ENCODE data around the gene SLAMF9.

The SLAMF9 gene

DNA sequence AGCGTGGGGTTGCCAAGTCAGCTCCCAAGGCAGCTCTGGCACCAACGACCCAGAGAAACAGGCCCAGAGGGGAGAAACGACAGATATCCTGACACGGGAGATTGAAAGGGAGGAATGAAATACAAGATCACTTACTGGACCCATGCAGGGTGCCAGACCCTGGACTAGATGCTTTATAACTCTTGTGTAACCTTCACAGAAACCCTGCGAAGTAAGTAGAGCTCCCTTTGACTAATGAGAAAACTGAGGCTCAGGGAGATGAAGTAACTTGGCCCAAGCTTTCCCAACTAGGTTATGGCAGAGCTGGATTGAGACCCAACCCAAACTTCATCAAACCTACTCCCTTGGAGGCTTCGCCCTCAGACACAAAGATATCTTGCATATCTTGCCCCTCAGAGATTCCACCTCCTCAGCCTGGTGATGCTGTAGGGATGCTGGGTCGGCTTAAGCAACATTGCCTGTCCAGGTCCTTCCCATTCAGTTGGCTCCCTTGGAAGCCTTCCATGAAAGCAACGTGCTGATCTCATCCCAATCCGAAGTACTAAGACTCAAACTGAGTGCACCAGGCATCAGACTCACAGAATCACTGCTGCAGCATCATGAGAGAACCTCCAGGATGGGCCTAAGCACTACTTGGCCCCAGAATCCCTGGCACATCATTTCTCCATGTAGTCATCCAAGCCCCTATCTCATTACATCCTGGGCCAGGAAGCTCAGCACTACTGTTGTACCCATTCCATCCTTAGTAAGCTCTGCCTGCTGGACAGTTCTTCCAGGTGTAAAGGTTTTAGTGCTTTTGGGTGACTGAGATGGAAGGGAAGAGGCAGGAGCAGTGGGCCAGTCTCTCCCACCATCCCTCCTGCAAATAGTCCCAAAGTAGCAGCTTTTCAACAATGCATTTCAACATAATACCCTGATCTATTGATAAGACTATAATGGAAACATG, 7.5 kb downstream of the SLAMF9 start:
- H3K4me1 ChIP-seq (ENCODE audit: insufficient read depth, low read length), result peaks cover 20% of the 10 kb centered on the region; the same call in 1 of the 2 replicates
- peak overlapping the region; percentile 90 for H3K9ac ChIP-seq (ENCODE audit: low read depth, low read length)
- H3K27me3 ChIP-seq (ENCODE audit: insufficient read depth, low read length), result no peaks in the 10 kb centered on the region
- 56% methylated on average over 9 of the region's 9 CpGs for WGBS
- no peak overlapping the region for H3K27ac ChIP-seq (ENCODE audit: low read depth, low read length)
- peak overlapping the region; percentile 89 for H3K4me3 ChIP-seq (ENCODE audit: low read length)
- H3K9me3 ChIP-seq (ENCODE audit: insufficient read depth, low read depth, low read length), result no peaks in the 10 kb centered on the region
- H3K36me3 ChIP-seq (ENCODE audit: insufficient read depth, low read length), result 0 out of 2 replicates have a peak, but pooled peaks cover 2% of the 10 kb centered on the region

DNA sequence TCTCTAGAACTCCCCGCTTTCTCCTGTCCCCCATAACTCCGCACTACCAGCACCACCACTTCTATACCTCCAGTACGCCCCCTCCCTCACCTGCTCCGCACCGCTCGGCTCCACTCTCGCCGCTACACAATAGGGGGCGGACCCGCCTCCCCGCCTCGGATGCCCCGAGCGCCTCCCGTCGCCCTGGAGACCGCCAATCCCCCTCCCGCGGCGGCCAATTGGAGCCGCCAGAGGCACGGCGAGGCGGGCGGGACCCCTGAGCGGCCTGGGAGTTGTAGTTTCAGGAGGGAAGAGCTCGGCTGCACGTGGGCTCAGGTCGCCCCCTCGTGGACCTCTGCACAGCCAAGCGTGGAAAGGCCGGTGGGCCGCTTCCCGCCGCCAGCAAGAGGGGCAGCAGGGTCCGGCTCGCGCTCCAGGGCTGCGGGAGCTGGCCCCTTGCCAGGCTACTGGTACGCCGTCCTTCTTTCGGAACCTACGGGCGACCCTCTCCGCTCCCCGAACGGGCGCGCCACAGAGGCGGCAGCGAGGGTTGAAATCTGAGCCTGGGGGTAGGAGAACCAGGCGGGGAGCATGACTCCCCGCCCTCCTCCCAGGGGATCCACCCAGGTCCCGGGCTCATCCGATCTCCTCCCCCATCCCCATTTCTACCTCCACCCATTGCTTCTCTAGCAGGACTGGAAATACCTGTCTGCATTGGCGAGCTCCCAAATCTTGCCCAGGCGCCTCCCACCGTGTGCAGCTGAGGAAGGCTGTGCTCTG, 8.4 kb downstream of the SLAMF9 start, which contains the start of gene IGSF9:
IGSF9 (minus strand) TSS at position 131 of the 759 bp plus-strand sequence. CDS start 2,159 bp downstream, outside the sequence.
- Histone ChIP-seq H3K27ac (ENCODE audit: low read depth, low read length) (peak within 1 kb of the TSS; percentile 78), H3K9me3 (ENCODE audit: insufficient read depth, low read depth, low read length) (no peaks in the 10 kb centered on the region), H3K4me1 (ENCODE audit: insufficient read depth, low read length) (peaks cover 26% of the 10 kb centered on the region; the same call in 1 of the 2 replicates), H3K36me3 (ENCODE audit: insufficient read depth, low read length) (peaks cover 4% of the 10 kb centered on the region; the same call in 1 of the 2 replicates), H3K4me3 (ENCODE audit: low read length) (peak within 1 kb of the TSS; percentile 89), H3K27me3 (ENCODE audit: insufficient read depth, low read length) (no peaks in the 10 kb centered on the region), H3K9ac (ENCODE audit: low read depth, low read length) (peak within 1 kb of the TSS; percentile 90)
- WGBS, result under 1% methylated on average over 58 of the region's 58 CpGs

DNA sequence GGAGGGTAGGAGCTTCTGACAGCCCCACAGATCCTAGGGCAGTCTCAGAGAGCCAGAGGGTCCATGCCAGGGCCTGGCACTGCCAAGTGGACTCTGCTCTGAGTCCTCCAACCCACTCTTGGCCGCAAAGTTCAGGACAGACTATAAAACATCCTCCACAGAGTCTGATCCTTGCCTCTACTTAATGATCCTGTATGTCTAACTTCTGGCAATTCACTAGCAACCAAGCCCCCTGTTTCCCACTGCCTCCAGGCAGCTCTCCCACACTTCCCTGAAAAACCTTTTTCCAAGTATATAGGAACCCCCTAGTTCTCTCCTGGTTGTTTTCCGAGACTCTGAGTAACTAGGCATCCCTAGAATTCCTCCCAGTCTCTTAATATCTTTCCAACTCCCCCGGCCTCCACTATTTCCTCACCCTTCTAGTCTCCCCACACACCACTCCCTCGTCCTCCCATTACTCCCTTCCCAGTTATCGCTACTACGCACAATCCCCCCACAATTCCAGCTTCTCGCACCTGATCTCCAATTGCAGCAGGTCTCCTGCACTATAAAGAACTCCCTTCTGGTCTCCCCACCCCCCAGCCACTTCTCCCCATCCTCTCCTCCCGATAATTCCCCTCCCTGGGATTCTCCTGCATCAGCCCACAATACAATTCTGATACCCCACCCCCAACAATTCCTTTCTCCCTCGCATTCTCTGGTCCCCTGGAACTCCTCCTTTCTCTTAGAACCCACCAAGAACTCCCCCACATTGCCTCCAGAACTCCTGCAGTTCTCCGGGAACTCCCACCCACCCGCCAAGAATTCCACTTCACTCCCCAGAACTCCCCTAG, 9.2 kb downstream of the SLAMF9 start:
- WGBS, result 21% methylated on average over 11 of the region's 11 CpGs
- Histone ChIP-seq H3K27ac (ENCODE audit: low read depth, low read length) (no peak overlapping the region), H3K27me3 (ENCODE audit: insufficient read depth, low read length) (no peaks in the 10 kb centered on the region), H3K4me3 (ENCODE audit: low read length) (peak overlapping the region; percentile 89), H3K4me1 (ENCODE audit: insufficient read depth, low read length) (peaks cover 28% of the 10 kb centered on the region; the same call in 1 of the 2 replicates), H3K36me3 (ENCODE audit: insufficient read depth, low read length) (peaks cover 5% of the 10 kb centered on the region; the same call in 1 of the 2 replicates), H3K9me3 (ENCODE audit: insufficient read depth, low read depth, low read length) (no peaks in the 10 kb centered on the region), H3K9ac (ENCODE audit: low read depth, low read length) (peak overlapping the region; percentile 90)

DNA sequence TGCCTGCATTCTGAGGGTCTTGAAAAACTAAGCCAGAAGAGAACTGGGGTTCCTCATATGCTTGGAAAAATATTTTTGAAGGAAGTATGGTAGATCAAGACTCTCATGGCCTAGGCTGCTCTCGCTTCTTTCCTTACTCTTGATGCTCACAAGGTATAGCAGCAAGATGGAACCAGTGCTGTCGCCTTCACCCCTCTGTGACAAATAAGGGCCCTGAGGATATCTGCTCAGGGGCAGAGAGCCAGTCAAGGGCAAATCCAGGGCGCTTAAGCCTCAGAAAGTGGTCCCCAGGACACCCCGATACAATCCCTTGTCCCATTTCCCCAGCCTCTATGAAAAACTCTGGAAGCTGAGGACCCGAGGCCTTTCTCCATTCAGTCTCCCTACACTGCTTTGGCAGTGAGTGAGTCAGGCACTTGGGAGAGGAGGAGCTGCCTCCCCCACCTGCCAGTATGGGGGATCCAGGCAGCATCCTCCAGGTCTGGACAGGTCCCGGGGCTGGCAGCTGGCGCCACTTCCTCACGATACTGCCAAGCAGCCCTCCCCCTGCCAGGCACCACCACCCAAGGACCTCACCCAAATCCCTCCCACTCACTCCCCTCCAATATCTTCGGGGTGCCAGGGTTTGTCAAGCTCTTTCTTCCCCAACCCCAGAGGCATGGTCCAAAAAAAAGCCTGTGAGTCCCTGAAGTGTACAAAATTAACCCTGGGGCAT, 10.0 kb downstream of the SLAMF9 start:
- Histone ChIP-seq H3K4me3 (ENCODE audit: low read length) (peak overlapping the region; percentile 89), H3K27me3 (ENCODE audit: insufficient read depth, low read length) (no peaks in the 10 kb centered on the region), H3K27ac (ENCODE audit: low read depth, low read length) (no peak overlapping the region), H3K36me3 (ENCODE audit: insufficient read depth, low read length) (peaks cover 5% of the 10 kb centered on the region; the same call in 1 of the 2 replicates), H3K4me1 (ENCODE audit: insufficient read depth, low read length) (peaks cover 28% of the 10 kb centered on the region; the same call in 1 of the 2 replicates), H3K9ac (ENCODE audit: low read depth, low read length) (peak overlapping the region; percentile 90; the same call in 1 of the 2 replicates), H3K9me3 (ENCODE audit: insufficient read depth, low read depth, low read length) (no peaks in the 10 kb centered on the region)
- 89% methylated on average over 9 of the region's 9 CpGs for WGBS

DNA sequence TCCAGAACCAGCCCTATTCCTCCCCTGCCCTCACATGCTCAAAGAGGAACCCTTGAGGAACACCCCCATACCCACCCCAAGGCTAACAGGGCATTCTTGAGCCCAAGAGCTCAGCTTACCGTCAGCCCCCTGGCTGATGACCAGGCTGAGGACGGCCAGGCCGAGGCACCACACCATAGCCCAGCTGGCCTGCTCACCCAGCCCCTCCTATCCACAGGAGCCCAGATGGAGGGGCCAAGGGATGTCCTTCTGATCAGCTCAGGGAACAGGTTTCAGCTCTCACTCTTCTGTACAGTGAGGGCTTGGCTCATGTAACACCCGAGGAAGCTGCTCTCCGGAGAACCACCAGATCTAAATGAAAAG, 10.8 kb downstream of the SLAMF9 start:
- H3K36me3 ChIP-seq (ENCODE audit: insufficient read depth, low read length), result peaks cover 5% of the 10 kb centered on the region; the same call in 1 of the 2 replicates
- no peak overlapping the region for H3K4me3 ChIP-seq (ENCODE audit: low read length)
- WGBS, result 74% methylated on average over 5 of the region's 5 CpGs
- no peak overlapping the region for H3K9ac ChIP-seq (ENCODE audit: low read depth, low read length)
- H3K9me3 ChIP-seq (ENCODE audit: insufficient read depth, low read depth, low read length), result no peaks in the 10 kb centered on the region
- peaks cover 30% of the 10 kb centered on the region; the same call in 1 of the 2 replicates for H3K4me1 ChIP-seq (ENCODE audit: insufficient read depth, low read length)
- no peak overlapping the region for H3K27ac ChIP-seq (ENCODE audit: low read depth, low read length)
- H3K27me3 ChIP-seq (ENCODE audit: insufficient read depth, low read length), result no peaks in the 10 kb centered on the region

DNA sequence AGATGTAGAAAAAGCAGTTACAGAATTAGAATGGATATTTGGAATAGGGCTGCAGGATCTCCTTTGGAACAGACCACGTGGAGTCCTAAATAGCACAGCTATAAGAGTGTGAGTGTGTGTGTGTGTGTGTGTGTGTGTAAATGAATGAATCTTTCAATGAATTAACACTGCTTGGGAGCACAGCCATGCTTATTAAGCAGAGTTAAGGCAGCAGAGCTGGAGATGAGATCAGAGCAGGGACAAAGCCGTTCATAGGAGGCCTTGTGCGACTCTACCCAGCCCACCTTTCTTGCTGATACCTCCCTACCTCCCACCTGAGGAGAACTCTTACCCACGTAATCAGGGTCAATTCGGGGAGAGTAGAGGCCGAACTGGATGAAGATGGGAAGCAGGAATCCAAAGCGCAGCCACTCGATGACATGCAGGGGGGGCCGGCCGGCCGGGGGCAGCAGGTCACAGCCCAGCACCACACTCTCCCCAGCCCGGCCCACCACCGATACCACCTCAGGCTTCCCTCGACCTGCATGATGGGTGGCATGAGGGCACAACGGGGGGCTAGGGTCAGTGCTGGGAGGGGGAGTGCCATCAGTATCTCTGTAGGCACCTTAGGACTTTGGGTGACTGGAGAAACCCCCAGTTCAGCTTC, 11.3 kb downstream of the SLAMF9 start:
- no peaks in the 10 kb centered on the region for H3K27me3 ChIP-seq (ENCODE audit: insufficient read depth, low read length)

DNA sequence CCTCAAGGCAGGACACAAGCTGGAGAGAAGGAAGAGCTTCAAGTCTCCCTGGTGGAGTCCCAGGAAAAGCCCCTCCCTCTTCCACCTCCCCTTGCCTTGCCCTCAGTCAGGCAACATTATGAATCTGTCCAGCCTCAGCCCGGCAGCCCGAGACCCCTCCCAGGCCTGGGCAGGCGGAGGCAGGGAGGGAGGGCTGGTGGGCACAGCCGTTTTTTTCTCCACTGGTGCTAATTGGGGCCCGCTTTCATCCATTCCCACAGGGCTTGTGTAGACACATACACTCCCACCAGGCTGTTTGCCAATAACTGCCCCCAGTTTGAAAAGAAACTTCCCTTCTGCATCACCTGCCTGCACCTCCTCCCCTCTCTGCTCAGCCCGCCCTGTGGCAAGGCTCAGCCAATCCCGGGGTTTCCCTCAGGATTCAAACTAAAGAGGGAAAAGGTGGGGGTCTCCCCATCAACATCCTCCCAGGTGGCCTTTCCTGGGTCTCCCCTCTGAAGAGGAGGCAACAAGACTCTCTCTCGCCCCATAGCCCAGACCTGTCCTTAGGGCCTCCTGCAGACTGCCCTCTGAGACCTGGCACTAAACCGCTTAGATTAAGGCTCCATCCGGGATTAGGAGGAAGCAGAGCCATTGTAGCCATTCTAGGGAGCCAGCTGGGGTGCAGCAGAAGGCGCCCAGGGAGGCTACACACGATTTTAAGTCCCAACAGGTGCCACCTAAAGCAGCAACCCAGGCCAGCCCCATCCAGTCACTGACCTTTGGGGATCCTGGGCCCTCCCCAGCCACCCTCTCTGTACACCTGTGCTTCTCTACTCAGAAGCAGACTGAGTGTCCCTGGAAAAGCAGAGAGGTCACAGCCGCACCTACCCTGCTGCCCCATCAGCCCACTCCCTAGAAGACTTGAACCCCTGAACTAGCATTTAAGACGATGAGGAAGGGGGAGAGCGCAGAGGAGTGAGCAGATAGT, 12.2 kb downstream of the SLAMF9 start:
- Histone ChIP-seq H3K9me3 (ENCODE audit: insufficient read depth, low read depth, low read length) (no peaks in the 10 kb centered on the region), H3K27me3 (ENCODE audit: insufficient read depth, low read length) (no peaks in the 10 kb centered on the region), H3K4me3 (ENCODE audit: low read length) (no peak overlapping the region), H3K36me3 (ENCODE audit: insufficient read depth, low read length) (peaks cover 5% of the 10 kb centered on the region; the same call in 1 of the 2 replicates), H3K27ac (ENCODE audit: low read depth, low read length) (no peak overlapping the region), H3K9ac (ENCODE audit: low read depth, low read length) (peak overlapping the region; percentile 32; the same call in 1 of the 2 replicates), H3K4me1 (ENCODE audit: insufficient read depth, low read length) (peaks cover 40% of the 10 kb centered on the region)
- whole genome bisulfite sequencing, result 80% methylated on average over 14 of the region's 15 CpGs

More for the DNA sequence above, 11.3 kb downstream of the SLAMF9 start:
- no peak overlapping the region for H3K27ac ChIP-seq (ENCODE audit: low read depth, low read length)
- H3K4me3 ChIP-seq (ENCODE audit: low read length), result no peak overlapping the region
- peaks cover 5% of the 10 kb centered on the region; the same call in 1 of the 2 replicates for H3K36me3 ChIP-seq (ENCODE audit: insufficient read depth, low read length)
- no peak overlapping the region for H3K9ac ChIP-seq (ENCODE audit: low read depth, low read length)
- peaks cover 32% of the 10 kb centered on the region; the same call in 1 of the 2 replicates for H3K4me1 ChIP-seq (ENCODE audit: insufficient read depth, low read length)
- WGBS, result 93% methylated on average over 15 of the region's 15 CpGs
- H3K9me3 ChIP-seq (ENCODE audit: insufficient read depth, low read depth, low read length), result no peaks in the 10 kb centered on the region

DNA sequence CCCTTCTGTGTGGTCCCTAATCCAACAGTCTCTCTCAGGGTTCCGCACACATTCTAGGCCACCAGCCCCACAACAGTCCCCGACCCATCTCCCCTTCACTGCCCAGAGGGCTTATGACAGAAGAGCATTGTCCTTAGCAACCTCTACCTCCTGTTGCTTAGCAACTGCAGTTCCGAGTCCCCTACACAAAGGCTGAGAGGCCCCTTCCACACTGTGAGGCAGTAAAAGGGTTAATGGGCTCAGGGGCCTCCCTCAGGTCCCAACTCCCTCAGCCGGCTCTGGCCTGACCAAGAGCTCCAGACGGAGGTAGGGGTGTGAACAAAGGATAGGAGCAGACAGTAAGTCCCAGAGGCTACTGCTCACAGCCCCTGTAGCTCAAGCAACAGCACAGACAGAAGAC, 12.9 kb downstream of the SLAMF9 start:
- no peak overlapping the region for H3K27ac ChIP-seq (ENCODE audit: low read depth, low read length)
- no peak overlapping the region for H3K4me3 ChIP-seq (ENCODE audit: low read length)
- peaks cover 5% of the 10 kb centered on the region; the same call in 1 of the 2 replicates for H3K36me3 ChIP-seq (ENCODE audit: insufficient read depth, low read length)
- no peaks in the 10 kb centered on the region for H3K27me3 ChIP-seq (ENCODE audit: insufficient read depth, low read length)
- peak overlapping the region; percentile 32; the same call in 1 of the 2 replicates for H3K9ac ChIP-seq (ENCODE audit: low read depth, low read length)
- WGBS, result 69% methylated on average over 5 of the region's 5 CpGs
- peaks cover 36% of the 10 kb centered on the region for H3K4me1 ChIP-seq (ENCODE audit: insufficient read depth, low read length)
- no peaks in the 10 kb centered on the region for H3K9me3 ChIP-seq (ENCODE audit: insufficient read depth, low read depth, low read length)
